Stimulated activated CD4-positive, alpha-beta T cell treated with anti-CD3 and anti-CD28 coated beads, TNF-alpha, amount 100 ng/mL, for 48 hours (primary cell): ENCODE data around the gene NUTM2B.
"Not testable (repeated sequence)": the region's sequence is repeated elsewhere in the genome, so short reads cannot be mapped to it uniquely, and the experiment has no call there.

Experiments used
- DNase-seq, 3 donors: peaks; one replicate each; pipeline ENCODE4 v3.0.0-alpha.2; 2020; ENCODE audit warnings: low read depth in 3 of 3

Gene NUTM2B

DNA sequence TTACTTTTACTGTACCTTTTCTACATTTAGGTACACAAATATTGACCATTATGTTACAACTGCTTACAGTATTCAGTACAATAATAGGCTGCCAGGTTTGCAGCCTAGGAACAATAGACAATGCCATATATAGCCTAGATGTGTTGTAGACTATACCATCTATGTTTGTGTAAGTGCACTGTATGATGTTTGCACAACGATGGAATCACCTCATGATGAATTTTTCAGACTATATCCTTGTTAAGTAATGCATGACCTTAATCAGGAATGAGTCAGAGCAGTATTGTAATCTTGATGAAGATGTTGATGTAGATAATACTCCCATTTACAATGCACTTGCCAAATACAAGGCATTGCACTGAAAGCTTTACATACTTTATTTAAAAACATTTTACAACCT is 23.6 kb downstream of the NUTM2B start:
- not testable (repeated sequence) for DNase-seq

DNA sequence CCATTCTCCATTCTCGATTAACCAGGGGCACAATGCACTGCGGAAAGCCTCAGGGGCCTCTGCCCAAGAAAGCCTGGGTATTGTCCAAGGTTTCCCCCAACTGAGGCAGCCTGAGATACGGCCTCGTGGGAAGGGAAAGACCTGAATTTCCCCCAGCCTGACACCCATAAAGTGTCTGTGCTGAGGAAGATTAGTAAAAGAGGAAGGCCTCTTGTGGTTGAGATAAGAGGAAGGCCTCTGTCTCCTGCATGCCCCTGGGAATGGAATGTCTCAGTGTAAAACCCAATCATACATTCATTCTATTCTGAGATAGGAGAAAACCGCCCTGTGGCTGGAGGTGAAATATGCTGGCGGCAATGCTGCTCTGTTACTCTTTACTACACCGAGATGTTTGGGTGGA is 41.8 kb downstream of the NUTM2B start:
- not testable (repeated sequence) for DNase-seq

DNA sequence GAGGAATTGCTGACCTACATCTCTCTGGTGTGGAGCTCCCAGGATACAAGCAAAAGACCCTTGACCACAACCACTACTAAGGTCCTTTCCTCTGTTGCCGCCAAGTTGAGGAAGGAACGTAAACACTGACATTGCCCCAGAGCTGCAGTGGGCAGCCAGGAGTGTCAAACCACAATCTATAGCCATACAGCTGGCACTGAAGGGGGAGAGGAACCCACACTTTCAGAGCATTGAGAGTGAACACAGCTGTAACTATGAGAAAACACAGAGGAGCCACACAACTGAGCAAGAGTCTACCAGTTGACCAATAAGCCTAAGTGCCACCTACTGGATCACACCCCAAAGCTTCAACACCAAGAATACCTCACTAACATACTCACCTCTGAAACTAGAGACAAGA is 45.5 kb downstream of the NUTM2B start:
- not testable (repeated sequence) for DNase-seq

- DNase-seq = not testable (repeated sequence)
These were observed 50.6 kb downstream of the NUTM2B start for GRCh38 chr10:79753601-79754000.

- not testable (repeated sequence) for DNase-seq
These were observed 55.4 kb downstream of the NUTM2B start for GRCh38 chr10:79758297-79758993.
